Measurements from ENCODE around the gene DISP2. TPM values are rescaled to one million over a fixed set of nuclear protein-coding genes. Genes with fewer than 3 reads are reported as not detected.

Gene DISP2
- total and polyA plus RNA-seq, 4 donors: 0.08 to 0.60 (median 0.31) TPM

DNA sequence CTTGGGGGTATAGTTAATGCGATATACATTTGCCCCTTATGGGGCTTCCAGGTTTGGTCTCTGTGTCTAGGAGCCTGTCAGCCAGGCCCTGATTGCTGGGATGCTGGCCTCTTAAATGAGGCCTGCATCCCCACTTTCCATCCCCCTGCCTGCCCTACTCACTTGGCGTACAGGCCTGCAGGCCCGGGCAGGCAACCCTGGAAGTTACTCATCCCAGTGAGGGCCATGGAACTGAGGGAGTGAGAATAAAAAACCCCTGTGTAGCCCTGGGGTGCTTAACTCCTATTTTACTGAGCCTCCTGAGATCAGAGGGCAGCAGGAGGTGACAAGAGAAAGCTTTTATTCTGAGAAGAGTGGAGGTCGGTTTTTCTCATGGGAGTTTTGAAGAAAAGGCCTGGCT, 2.0 kb downstream of the DISP2 start:
- no peaks in the 10 kb centered on the region for H3K9me3 ChIP-seq (ENCODE audit: control insufficient read depth, low read length)
- DNase-seq (no peak), ATAC-seq (ENCODE audit: low FRiP score) (no peak)
- H3K36me3 ChIP-seq (ENCODE audit: control insufficient read depth in 1 of 2, insufficient read depth in 2 of 2, low read length in 1 of 2): no peaks in the 10 kb centered on the region
- no peak overlapping the region for H3K4me3 ChIP-seq (ENCODE audit: low read length in 2 of 2)
- H3K27me3 ChIP-seq (ENCODE audit: control insufficient read depth in 1 of 2, insufficient read depth in 2 of 2, low read length in 1 of 2): no peaks in the 10 kb centered on the region
- H3K4me1 ChIP-seq (ENCODE audit: control insufficient read depth in 1 of 2, insufficient read depth in 2 of 2, low read length in 2 of 2): no peaks in the 10 kb centered on the region
- intact Hi-C loops (cut with DNase I): no loop called here
- H3K27ac ChIP-seq (ENCODE audit: low read depth in 1 of 2, low read length in 2 of 2): no peak overlapping the region
- WGBS, 2 donors: 95 to 97% methylated on average over 4 of the region's 4 CpGs

DNA sequence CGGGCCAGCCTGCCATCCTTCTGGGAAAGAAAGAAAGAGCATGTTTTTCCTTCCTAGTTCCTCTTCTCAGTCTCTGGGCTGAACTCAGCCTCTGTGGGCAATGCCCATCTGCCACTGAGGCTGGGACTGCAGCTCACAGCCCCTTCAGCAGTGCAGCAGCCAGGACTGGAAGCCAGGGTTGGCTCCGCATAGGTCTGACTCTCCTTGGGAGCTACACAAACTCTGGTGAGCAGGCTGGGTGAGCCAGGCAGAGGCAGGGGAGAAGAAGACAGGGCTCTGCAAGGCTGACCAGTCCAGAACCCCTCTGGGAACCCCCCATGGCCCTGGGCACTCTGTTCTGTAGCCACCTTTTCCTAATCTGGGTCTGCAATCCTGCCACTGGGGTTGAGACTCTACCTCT, 3.6 kb downstream of the DISP2 start:
- WGBS, 2 donors: 84 to 86% methylated on average over 2 of the region's 2 CpGs
- ATAC-seq (ENCODE audit: low FRiP score) (no peak), DNase-seq (no peak)
- H3K36me3 ChIP-seq (ENCODE audit: control insufficient read depth in 1 of 2, insufficient read depth in 2 of 2, low read length in 1 of 2): no peaks in the 10 kb centered on the region
- intact Hi-C loops (cut with DNase I): no loop called here
- H3K27ac ChIP-seq (ENCODE audit: low read depth in 1 of 2, low read length in 2 of 2): no peak overlapping the region
- H3K9me3 ChIP-seq (ENCODE audit: control insufficient read depth, low read length): no peaks in the 10 kb centered on the region
- no peak overlapping the region for H3K4me3 ChIP-seq (ENCODE audit: low read length in 2 of 2)
- no peaks in the 10 kb centered on the region for H3K4me1 ChIP-seq (ENCODE audit: control insufficient read depth in 1 of 2, insufficient read depth in 2 of 2, low read length in 2 of 2)
- no peaks in the 10 kb centered on the region for H3K27me3 ChIP-seq (ENCODE audit: control insufficient read depth in 1 of 2, insufficient read depth in 2 of 2, low read length in 1 of 2)

DNA sequence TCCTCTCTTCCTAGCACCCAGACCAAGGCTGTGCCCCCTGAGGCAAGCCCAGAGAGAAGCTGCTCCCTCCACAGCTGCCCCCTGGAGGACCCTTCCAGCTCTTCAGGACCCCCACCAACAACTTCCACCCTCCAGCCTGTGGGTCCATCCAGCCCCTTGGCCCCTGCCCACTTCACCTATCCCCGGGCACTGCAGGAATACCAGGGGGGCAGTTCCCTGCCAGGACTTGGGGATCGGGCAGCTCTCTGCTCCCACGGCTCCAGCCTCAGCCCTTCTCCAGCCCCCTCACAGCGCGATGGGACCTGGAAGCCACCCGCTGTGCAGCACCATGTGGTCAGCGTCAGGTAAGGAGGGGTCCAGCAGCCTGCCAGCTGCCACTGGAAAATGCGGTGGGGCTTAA, 5.6 kb downstream of the DISP2 start:
- Histone ChIP-seq H3K36me3 (ENCODE audit: control insufficient read depth in 1 of 2, insufficient read depth in 2 of 2, low read length in 1 of 2) (no peaks in the 10 kb centered on the region), H3K4me3 (ENCODE audit: low read length in 2 of 2) (no peak overlapping the region), H3K27me3 (ENCODE audit: control insufficient read depth in 1 of 2, insufficient read depth in 2 of 2, low read length in 1 of 2) (no peaks in the 10 kb centered on the region), H3K27ac (ENCODE audit: low read depth in 1 of 2, low read length in 2 of 2) (no peak overlapping the region), H3K9me3 (ENCODE audit: control insufficient read depth, low read length) (no peaks in the 10 kb centered on the region), H3K4me1 (ENCODE audit: control insufficient read depth in 1 of 2, insufficient read depth in 2 of 2, low read length in 2 of 2) (no peaks in the 10 kb centered on the region)
- no peak for ATAC-seq (ENCODE audit: low FRiP score)
- no peak for DNase-seq
- intact Hi-C loops (cut with DNase I): no loop called here
- whole genome bisulfite sequencing, 2 donors: 88 to 94% methylated on average over 8 of the region's 8 CpGs

DNA sequence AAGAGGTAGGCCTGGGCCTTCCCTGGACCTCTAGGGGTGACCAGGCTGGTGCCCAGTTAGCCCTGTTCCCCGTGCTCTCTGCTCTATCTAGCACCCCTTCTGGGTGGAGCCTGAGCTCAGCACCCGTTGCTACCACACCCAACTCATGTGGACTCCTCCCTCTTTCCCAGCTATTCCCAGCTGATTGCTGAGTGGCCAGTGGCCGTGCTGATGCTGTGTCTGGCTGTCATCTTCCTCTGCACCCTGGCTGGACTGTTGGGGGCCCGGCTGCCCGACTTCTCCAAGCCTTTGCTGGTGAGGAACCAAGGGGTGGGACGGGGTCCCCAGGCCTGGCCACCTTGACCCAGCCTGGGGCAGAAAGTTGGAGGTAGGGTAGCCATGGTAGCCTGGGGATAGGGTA, 6.2 kb downstream of the DISP2 start:
- 88% methylated on average over 6 of the region's 6 CpGs for WGBS, 2 donors
- no peak for DNase-seq

DNA sequence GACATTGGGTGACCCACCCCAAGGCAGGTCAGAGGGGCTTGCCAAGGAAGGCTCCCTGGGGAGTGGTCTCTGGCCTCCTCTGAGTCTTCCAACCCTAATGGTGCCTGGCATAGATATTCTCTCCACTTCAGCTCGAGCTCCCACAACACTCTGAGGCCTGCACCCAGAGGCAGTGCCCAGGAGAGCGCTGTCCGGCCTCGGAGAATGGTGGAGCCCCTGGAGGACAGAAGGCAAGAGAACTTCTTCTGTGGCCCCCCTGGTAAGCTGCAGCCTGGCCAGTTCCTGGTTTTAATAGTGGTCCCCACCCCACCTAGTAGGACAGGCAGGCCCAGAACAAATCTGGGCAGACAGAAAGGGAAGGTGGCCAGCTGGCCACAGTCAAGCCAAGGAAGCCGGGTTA, 7.0 kb downstream of the DISP2 start:
- Histone ChIP-seq H3K4me3 (ENCODE audit: low read length in 2 of 2) (no peak overlapping the region), H3K36me3 (ENCODE audit: control insufficient read depth in 1 of 2, insufficient read depth in 2 of 2, low read length in 1 of 2) (no peaks in the 10 kb centered on the region), H3K9me3 (ENCODE audit: control insufficient read depth, low read length) (no peaks in the 10 kb centered on the region), H3K27ac (ENCODE audit: low read depth in 1 of 2, low read length in 2 of 2) (no peak overlapping the region), H3K4me1 (ENCODE audit: control insufficient read depth in 1 of 2, insufficient read depth in 2 of 2, low read length in 2 of 2) (no peaks in the 10 kb centered on the region), H3K27me3 (ENCODE audit: control insufficient read depth in 1 of 2, insufficient read depth in 2 of 2, low read length in 1 of 2) (no peaks in the 10 kb centered on the region)
- ATAC-seq (ENCODE audit: low FRiP score) (no peak), DNase-seq (no peak)
- intact Hi-C loops (cut with DNase I): loop anchor here (5.0 kb wide), 4 partner anchors 42 to 88 kb away; partner anchors contain the start of genes INAFM2 (in 1 of the 2) and IVD (in 1 of the 2)
- WGBS, 2 donors: 54 to 62% methylated on average over 5 of the region's 5 CpGs

More for the DNA sequence above, 6.2 kb downstream of the DISP2 start:
- no peak overlapping the region for H3K4me3 ChIP-seq (ENCODE audit: low read length in 2 of 2)
- no peaks in the 10 kb centered on the region for H3K27me3 ChIP-seq (ENCODE audit: control insufficient read depth in 1 of 2, insufficient read depth in 2 of 2, low read length in 1 of 2)
- intact Hi-C loops (cut with DNase I): no loop called here
- H3K36me3 ChIP-seq (ENCODE audit: control insufficient read depth in 1 of 2, insufficient read depth in 2 of 2, low read length in 1 of 2): no peaks in the 10 kb centered on the region
- no peaks in the 10 kb centered on the region for H3K4me1 ChIP-seq (ENCODE audit: control insufficient read depth in 1 of 2, insufficient read depth in 2 of 2, low read length in 2 of 2)
- H3K27ac ChIP-seq (ENCODE audit: low read depth in 1 of 2, low read length in 2 of 2): no peak overlapping the region
- ATAC-seq (ENCODE audit: low FRiP score): no peak
- H3K9me3 ChIP-seq (ENCODE audit: control insufficient read depth, low read length): no peaks in the 10 kb centered on the region

DNA sequence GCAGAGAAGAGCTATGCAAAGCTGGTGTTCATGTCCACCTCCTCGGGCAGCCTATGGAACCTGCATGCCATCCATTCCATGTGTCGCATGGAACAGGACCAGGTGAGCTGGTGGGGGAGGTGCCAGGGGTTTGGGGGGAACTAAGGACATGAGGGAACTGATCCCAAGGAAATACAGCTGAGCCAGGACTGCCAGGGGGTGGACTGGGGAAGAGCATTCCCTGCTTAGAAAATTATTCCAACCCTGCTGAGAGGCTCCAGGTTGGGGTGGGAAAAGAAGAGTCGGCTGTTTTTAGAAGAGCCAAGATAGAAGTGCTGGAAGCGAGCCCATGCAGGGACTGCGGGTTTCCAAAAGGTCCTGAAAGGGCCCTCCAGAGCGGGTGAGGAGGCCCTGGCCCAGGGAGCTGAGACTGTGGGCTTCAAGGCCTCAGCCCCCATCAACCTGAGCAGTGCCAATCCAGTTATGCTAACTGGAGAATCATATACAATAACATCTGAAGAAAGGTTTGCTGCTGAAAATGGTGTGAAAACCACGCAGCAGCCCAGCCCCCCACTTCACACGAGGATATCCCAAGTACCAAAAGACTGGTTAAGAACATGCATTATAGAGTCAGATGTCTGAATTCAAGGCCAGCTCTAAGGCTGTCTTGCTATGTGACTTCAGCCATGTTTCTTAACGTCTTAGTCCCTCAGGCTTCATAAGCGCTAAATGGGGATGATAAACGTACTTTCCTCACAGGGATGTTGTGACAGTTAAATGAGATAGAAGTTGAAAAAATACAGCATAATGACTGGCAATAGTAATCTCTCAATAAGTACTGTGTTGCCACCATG, 7.8 kb downstream of the DISP2 start:
- Histone ChIP-seq H3K36me3 (ENCODE audit: control insufficient read depth in 1 of 2, insufficient read depth in 2 of 2, low read length in 1 of 2) (no peaks in the 10 kb centered on the region), H3K4me1 (ENCODE audit: control insufficient read depth in 1 of 2, insufficient read depth in 2 of 2, low read length in 2 of 2) (no peaks in the 10 kb centered on the region), H3K9me3 (ENCODE audit: control insufficient read depth, low read length) (no peaks in the 10 kb centered on the region), H3K4me3 (ENCODE audit: low read length in 2 of 2) (no peak overlapping the region), H3K27me3 (ENCODE audit: control insufficient read depth in 1 of 2, insufficient read depth in 2 of 2, low read length in 1 of 2) (no peaks in the 10 kb centered on the region), H3K27ac (ENCODE audit: low read depth in 1 of 2, low read length in 2 of 2) (no peak overlapping the region)
- no peak for DNase-seq
- no peak for ATAC-seq (ENCODE audit: low FRiP score)
- intact Hi-C loops (cut with DNase I): loop anchor here (5.0 kb wide), 4 partner anchors 41 to 89 kb away; partner anchors contain the start of genes INAFM2 (in 1 of the 2) and IVD (in 1 of the 2)
- 58 to 64% methylated on average over 11 of the region's 11 CpGs for WGBS, 2 donors

DNA sequence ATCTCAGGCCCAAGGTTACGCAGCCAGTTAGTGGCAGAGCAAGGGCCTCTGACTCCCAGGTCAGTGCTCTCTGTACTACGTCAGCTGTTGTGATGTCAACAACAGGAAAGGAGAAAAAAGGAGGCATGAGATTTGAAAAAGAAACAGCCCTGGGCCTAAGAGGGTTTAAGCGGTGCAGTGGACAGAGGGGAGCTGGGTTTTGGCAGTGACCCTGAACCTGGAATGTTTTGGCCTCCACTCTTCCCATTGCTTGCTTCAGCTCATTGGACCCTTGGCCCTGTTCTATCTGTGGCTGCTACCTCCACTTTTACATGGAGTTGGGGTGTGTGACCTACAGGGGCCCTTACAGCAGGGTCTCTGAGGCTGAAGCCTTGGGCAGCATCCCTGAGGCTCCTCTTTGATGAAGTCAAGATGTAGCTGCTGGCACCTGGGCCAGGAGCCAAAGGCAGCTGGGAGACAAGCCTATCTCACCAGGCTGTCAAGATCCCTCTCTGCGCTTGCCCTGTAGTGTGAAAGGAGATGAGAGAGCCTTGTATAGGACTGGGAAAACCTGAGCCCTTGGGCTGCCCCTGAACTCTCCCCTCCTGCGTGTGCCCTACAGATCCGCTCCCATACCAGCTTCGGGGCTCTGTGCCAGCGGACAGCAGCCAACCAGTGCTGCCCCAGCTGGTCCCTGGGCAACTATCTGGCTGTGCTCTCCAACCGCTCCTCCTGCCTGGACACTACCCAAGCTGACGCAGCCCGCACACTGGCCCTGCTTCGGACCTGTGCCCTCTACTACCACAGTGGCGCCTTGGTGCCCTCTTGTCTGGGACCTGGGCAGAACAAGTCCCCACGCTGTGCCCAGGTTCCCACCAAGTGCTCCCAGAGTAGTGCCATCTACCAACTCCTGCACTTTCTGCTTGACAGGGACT, 8.7 kb downstream of the DISP2 start:
- WGBS, 2 donors: 26 to 28% methylated on average over 14 of the region's 14 CpGs
- H3K27me3 ChIP-seq (ENCODE audit: control insufficient read depth in 1 of 2, insufficient read depth in 2 of 2, low read length in 1 of 2): no peaks in the 10 kb centered on the region
- H3K36me3 ChIP-seq (ENCODE audit: control insufficient read depth in 1 of 2, insufficient read depth in 2 of 2, low read length in 1 of 2): no peaks in the 10 kb centered on the region
- H3K27ac ChIP-seq (ENCODE audit: low read depth in 1 of 2, low read length in 2 of 2): no peak overlapping the region
- no peaks in the 10 kb centered on the region for H3K4me1 ChIP-seq (ENCODE audit: control insufficient read depth in 1 of 2, insufficient read depth in 2 of 2, low read length in 2 of 2)
- intact Hi-C loops (cut with DNase I): loop anchor here (5.0 kb wide), 4 partner anchors 41 to 89 kb away; partner anchors contain the start of genes INAFM2 (in 1 of the 2) and IVD (in 1 of the 2)
- ATAC-seq (ENCODE audit: low FRiP score) (peak; percentile 67), DNase-seq (peak; percentile 81 to 88)
- no peaks in the 10 kb centered on the region for H3K9me3 ChIP-seq (ENCODE audit: control insufficient read depth, low read length)
- H3K4me3 ChIP-seq (ENCODE audit: low read length in 2 of 2): no peak overlapping the region

DNA sequence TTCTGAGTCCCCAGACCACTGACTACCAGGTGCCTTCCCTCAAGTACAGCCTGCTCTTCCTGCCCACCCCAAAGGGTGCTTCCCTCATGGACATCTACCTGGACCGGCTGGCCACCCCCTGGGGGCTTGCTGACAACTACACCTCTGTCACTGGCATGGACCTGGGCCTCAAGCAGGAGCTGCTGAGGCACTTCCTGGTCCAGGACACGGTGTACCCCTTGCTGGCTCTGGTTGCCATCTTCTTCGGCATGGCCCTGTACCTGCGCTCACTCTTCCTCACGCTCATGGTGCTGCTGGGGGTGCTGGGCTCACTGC, 9.3 kb downstream of the DISP2 start:
- no peak for DNase-seq
- 85 to 87% methylated on average over 5 of the region's 5 CpGs for WGBS, 2 donors
- no peak overlapping the region for H3K4me3 ChIP-seq (ENCODE audit: low read length in 2 of 2)
- intact Hi-C loops (cut with DNase I): loop anchor here (5.0 kb wide), 4 partner anchors 40 to 90 kb away; partner anchors contain the start of genes INAFM2 (in 1 of the 2) and IVD (in 1 of the 2)
- H3K36me3 ChIP-seq (ENCODE audit: control insufficient read depth in 1 of 2, insufficient read depth in 2 of 2, low read length in 1 of 2): no peaks in the 10 kb centered on the region
- no peaks in the 10 kb centered on the region for H3K4me1 ChIP-seq (ENCODE audit: control insufficient read depth in 1 of 2, insufficient read depth in 2 of 2, low read length in 2 of 2)
- H3K9me3 ChIP-seq (ENCODE audit: control insufficient read depth, low read length): no peaks in the 10 kb centered on the region
- no peak overlapping the region for H3K27ac ChIP-seq (ENCODE audit: low read depth in 1 of 2, low read length in 2 of 2)
- ATAC-seq (ENCODE audit: low FRiP score): no peak
- no peaks in the 10 kb centered on the region for H3K27me3 ChIP-seq (ENCODE audit: control insufficient read depth in 1 of 2, insufficient read depth in 2 of 2, low read length in 1 of 2)
